B cell (primary cell): Measurements from ENCODE around the gene ECHDC3. TPM values are rescaled to one million over a fixed set of nuclear protein-coding genes. Genes with fewer than 3 reads are reported as not detected.

Source experiments
- ATAC-seq: fragments of 200-7000 bp; cut with Tn5 transposase; one replicate; pipeline ENCODE4 v1.10.0; 2021; ENCODE audit warnings: low read depth, mild to moderate bottlenecking, moderate number of reproducible peaks, moderate library complexity
- CTCF ChIA-PET: fragments of 350-600 bp; sonication (Branson Sonifier 250); formaldehyde crosslinking; loops from one replicate; lab custom pipeline; 2021; ENCODE audit warnings: antibody characterized with exemption, inconsistent platforms; lab: Charles Lee
- POLR2A ChIA-PET: fragments of 350-600 bp; sonication (Branson Sonifier 250); formaldehyde crosslinking; loops from one replicate; lab custom pipeline; 2021; ENCODE audit warnings: antibody characterized with exemption; lab: Charles Lee
- DNase-seq: peaks from one replicate; pipeline ENCODE4 v3.0.0; 2013
- H2AFZ ChIP-seq: 2 replicates; pipeline ENCODE4 v1.6.1; 2012; ENCODE audit warnings: mild to moderate bottlenecking, low read depth, low read length; ENCODE audit not compliant: insufficient read depth, poor library complexity, severe bottlenecking
- H3K27ac ChIP-seq, 2 donors: 1 replicate in 1 of 2; 2 replicates in 1 of 2; pipeline ENCODE4 v1.5.1; 2012 to 2013; ENCODE audit warnings: low read length in 2 of 2, mild to moderate bottlenecking in 2 of 2, moderate library complexity in 1 of 2
- H3K27me3 ChIP-seq, 4 experiments: fragments of 200-600 bp in 1 of 4; sonication (generic) in 1 of 4; replicated peaks in 1 of 4; 1 replicate in 2 of 4; 2 replicates in 2 of 4; pipeline versions ENCODE4 v1.6.1 to v1.7.0; 2013 to 2016; ENCODE audit warnings: low read length in 3 of 4, mild to moderate bottlenecking in 2 of 4, mixed read lengths in 1 of 4, moderate library complexity in 1 of 4; ENCODE audit not compliant: insufficient read depth in 4 of 4, control insufficient read depth in 3 of 4; ENCODE audit errors: control extremely low read depth in 1 of 4
- H3K36me3 ChIP-seq, 2 experiments: replicated peaks in 1 of 2; 1 replicate in 1 of 2; 2 replicates in 1 of 2; pipeline versions ENCODE4 v1.6.1 to v1.7.1; 2013; ENCODE audit warnings: low read length in 1 of 2; ENCODE audit not compliant: insufficient read depth in 2 of 2, control insufficient read depth in 1 of 2; ENCODE audit errors: control extremely low read depth in 1 of 2, extremely low read depth in 1 of 2
- H3K4me1 ChIP-seq, 2 donors: fragments of 200-600 bp in 1 of 2; sonication (generic) in 1 of 2; 1 replicate in 1 of 2; 2 replicates in 1 of 2; pipeline versions ENCODE4 v1.5.1 to v1.6.1; 2013 to 2017; ENCODE audit warnings: low read length in 2 of 2; ENCODE audit not compliant: control insufficient read depth in 2 of 2, insufficient read depth in 2 of 2
- H3K4me2 ChIP-seq: replicated peaks from 2 replicates; pipeline ENCODE3; 2012; ENCODE audit warnings: mild to moderate bottlenecking, low read depth, low read length; ENCODE audit not compliant: poor library complexity, severe bottlenecking
- H3K4me3 ChIP-seq, 5 experiments: fragments of 200-600 bp in 1 of 5; sonication (generic) in 1 of 5; 1 replicate in 3 of 5; 2 replicates in 2 of 5; pipeline versions ENCODE4 v1.5.1 to v1.7.0; 2011 to 2016; ENCODE audit warnings: low read length in 4 of 5, mild to moderate bottlenecking in 4 of 5, low read depth in 2 of 5, control low read depth in 1 of 5, moderate library complexity in 1 of 5; ENCODE audit not compliant: insufficient read depth in 1 of 5; ENCODE audit errors: control extremely low read depth in 1 of 5, extremely low read depth in 1 of 5
- H3K79me2 ChIP-seq: fragments of 200-600 bp; sonication (generic); one replicate; pipeline ENCODE4 v1.6.0; 2016; ENCODE audit warnings: low read length; ENCODE audit not compliant: control insufficient read depth, insufficient read depth
- H3K9ac ChIP-seq: fragments of 200-600 bp; sonication (generic); 2 replicates; pipeline ENCODE4 v1.6.1; 2017; ENCODE audit warnings: mild to moderate bottlenecking, low read length, moderate library complexity
- H3K9me3 ChIP-seq, 3 donors: one replicate each; pipeline versions ENCODE4 v1.6.1 to v1.7.1; 2013; ENCODE audit warnings: low read length in 2 of 3; ENCODE audit not compliant: control insufficient read depth in 2 of 3, insufficient read depth in 1 of 3; ENCODE audit errors: control extremely low read depth in 1 of 3
- H4K20me1 ChIP-seq: 2 replicates; pipeline ENCODE4 v1.6.0; 2012; ENCODE audit warnings: mild to moderate bottlenecking, low read length; ENCODE audit not compliant: insufficient read depth, control insufficient read depth, poor library complexity, severe bottlenecking
- H3K27ac Mint-ChIP-seq: one replicate; pipeline ENCODE4 v1.8.0; 2021; ENCODE audit warnings: mixed read lengths
- H3K27me3 Mint-ChIP-seq: one replicate; pipeline ENCODE4 v1.8.0; 2021; ENCODE audit warnings: mixed read lengths
- H3K4me1 Mint-ChIP-seq: one replicate; pipeline ENCODE4 v1.8.0; 2021; ENCODE audit warnings: mixed read lengths
- H3K4me3 Mint-ChIP-seq: one replicate; pipeline ENCODE4 v1.8.0; 2021; ENCODE audit warnings: mixed read lengths
- H3K9me3 Mint-ChIP-seq: one replicate; pipeline ENCODE4 v1.8.0; 2022; ENCODE audit warnings: mixed read lengths; ENCODE audit not compliant: insufficient read depth
- EZH2 ChIP-seq: IDR thresholded peaks from 2 replicates; pipeline ENCODE4 v1.6.1; 2012; ENCODE audit warnings: borderline replicate concordance, low read depth, mild to moderate bottlenecking, moderate library complexity, low read length; ENCODE audit not compliant: insufficient read depth, poor library complexity, severe bottlenecking
- WGBS: methylation state at CpG from one replicate; pipeline ENCODE4 v1.1.5; 2013; ENCODE audit warnings: missing lambda C conversion rate; ENCODE audit not compliant: insufficient coverage; 5-methylcytosine and 5-hydroxymethylcytosine counted together
- intact Hi-C: fragments of 100-400 bp; cut with micrococcal nuclease; formaldehyde crosslinking; loops from one replicate; pipeline ENCODE4 v1.10.0; 2022
- polyA plus RNA-seq: library from polyadenylated mRNA; depleted of rRNA; stranded (reverse); fragments of >200 nt; gene quantifications from 2 replicates; pipeline ENCODE4 v1.2.3, GENCODE V29; 2012
- total RNA-seq, 2 donors: library from RNA; stranded (reverse); fragments of 120-200 nt in 1 of 2; gene quantifications; 1 replicate in 1 of 2; 2 replicates in 1 of 2; pipeline versions ENCODE4 v1.2.3 to v1.2.4, GENCODE V29; 2013 to 2022
- TF ChIP-seq, protein P1 (sequence below): fragments of 200-600 bp; IDR thresholded peaks from one replicate; pipeline ENCODE4 v1.8.0; 2022; ENCODE audit warnings: antibody characterized with exemption, mild to moderate bottlenecking

Gene ECHDC3
- total and polyA plus RNA-seq, 2 donors (not counting 1 experiment from before 2014, with no cell fraction given) = 3.9 to 9.6 TPM

DNA sequence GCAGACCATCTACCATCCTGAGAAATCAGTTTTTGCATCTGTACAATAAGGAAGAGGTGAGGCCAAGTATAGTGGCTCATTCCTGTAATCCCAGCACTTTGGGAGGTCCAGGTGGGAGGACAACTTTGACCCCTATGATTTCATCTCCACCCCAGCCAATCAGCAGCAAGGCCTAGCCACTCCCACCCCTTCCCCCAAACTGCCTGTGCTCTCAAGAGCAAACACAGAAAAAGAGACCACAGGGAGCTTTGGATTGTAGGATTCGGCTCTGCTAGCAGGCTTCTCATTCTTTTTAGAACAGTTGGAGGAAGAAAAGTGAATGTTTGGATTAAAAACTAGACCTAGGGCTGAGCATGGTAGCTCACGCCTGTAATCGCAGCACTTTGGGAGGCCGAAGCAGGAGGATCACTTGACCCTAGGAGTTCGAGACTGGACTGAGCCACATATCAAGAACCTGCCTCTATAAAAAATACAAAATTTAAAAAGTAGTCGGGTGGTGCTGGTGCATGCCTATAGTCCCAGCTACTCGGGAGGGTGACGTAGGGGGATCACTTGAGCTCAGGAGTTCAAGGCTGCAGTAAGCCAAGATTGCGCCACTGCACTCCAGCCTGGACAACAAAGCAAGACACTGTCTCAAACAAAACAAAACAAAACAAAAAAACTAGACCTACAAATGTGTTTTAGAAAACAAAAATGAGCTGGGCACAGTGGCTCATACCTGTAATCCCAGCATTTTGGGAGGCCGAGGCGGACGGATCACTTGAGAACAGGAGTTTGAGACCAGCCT, 55.9 kb downstream of the ECHDC3 start:
- Mint-ChIP-seq H3K4me1 (peaks cover 3% of the 10 kb centered on the region), H3K4me3 (no peak overlapping the region), H3K9me3 (no peaks in the 10 kb centered on the region), H3K27ac (no peak overlapping the region), H3K27me3 (no peaks in the 10 kb centered on the region)
- TF ChIP-seq EZH2 = no peak
- TF ChIP-seq, protein P1, sequence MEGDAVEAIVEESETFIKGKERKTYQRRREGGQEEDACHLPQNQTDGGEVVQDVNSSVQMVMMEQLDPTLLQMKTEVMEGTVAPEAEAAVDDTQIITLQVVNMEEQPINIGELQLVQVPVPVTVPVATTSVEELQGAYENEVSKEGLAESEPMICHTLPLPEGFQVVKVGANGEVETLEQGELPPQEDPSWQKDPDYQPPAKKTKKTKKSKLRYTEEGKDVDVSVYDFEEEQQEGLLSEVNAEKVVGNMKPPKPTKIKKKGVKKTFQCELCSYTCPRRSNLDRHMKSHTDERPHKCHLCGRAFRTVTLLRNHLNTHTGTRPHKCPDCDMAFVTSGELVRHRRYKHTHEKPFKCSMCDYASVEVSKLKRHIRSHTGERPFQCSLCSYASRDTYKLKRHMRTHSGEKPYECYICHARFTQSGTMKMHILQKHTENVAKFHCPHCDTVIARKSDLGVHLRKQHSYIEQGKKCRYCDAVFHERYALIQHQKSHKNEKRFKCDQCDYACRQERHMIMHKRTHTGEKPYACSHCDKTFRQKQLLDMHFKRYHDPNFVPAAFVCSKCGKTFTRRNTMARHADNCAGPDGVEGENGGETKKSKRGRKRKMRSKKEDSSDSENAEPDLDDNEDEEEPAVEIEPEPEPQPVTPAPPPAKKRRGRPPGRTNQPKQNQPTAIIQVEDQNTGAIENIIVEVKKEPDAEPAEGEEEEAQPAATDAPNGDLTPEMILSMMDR = no peak
- intact Hi-C loops = no loop called here
- CTCF ChIA-PET = interaction anchor here (1.0 kb wide), 1 partner anchor 58 kb away, joined by 3 read pairs; no protein-coding TSS in a partner anchor
- Histone ChIP-seq H3K9ac (no peak overlapping the region), H3K4me1 (peaks cover 0 to 4% of the 10 kb centered on the region in 2 donors), H3K27me3 (no peaks in the 10 kb centered on the region), H3K4me2 (no peak overlapping the region), H3K4me3 (no peak overlapping the region), H3K9me3 (no peaks in the 10 kb centered on the region), H3K27ac (no peak overlapping the region), H2AFZ (no peak overlapping the region), H3K36me3 (no peaks in the 10 kb centered on the region), H3K79me2 (no peaks in the 10 kb centered on the region), H4K20me1 (no peaks in the 10 kb centered on the region)
- DNase-seq (no peak), ATAC-seq (no peak)
- POLR2A ChIA-PET = no interaction called here
- 96% methylated on average over 8 of the region's 12 CpGs for WGBS
